Naive thymus-derived CD4-positive, alpha-beta T cell (primary cell): ENCODE data around the gene ANK3. TPM values are rescaled to one million over a fixed set of nuclear protein-coding genes. Genes with fewer than 3 reads are reported as not detected.

Experiments used
- ATAC-seq: fragments of 150-1000 bp; cut with Tn5 transposase; 2 replicates; pipeline ENCODE4 v1.10.0; 2021; ENCODE audit warnings: mild to moderate bottlenecking, moderate library complexity
- CTCF ChIA-PET: fragments of 350-600 bp; sonication (Branson Sonifier 250); formaldehyde crosslinking; loops from one replicate; lab custom pipeline; 2021; ENCODE audit warnings: antibody characterized with exemption; lab: Charles Lee
- POLR2A ChIA-PET: fragments of 350-600 bp; sonication (Branson Sonifier 250); formaldehyde crosslinking; loops from one replicate; lab custom pipeline; 2021; ENCODE audit warnings: antibody characterized with exemption, inconsistent platforms; lab: Charles Lee
- DNase-seq, 9 donors: peaks; one replicate each; pipeline versions ENCODE4 v3.0.0 to v3.0.0-alpha.2; 2020 to 2022; ENCODE audit warnings: mixed read lengths in 1 of 9
- H3K27ac ChIP-seq: one replicate; pipeline ENCODE4 v1.7.0; 2013; ENCODE audit warnings: mild to moderate bottlenecking, low read depth, low read length, moderate library complexity
- H3K27me3 ChIP-seq, 2 donors: one replicate each; pipeline ENCODE4 v1.7.0; 2013; ENCODE audit warnings: low read length in 2 of 2, mild to moderate bottlenecking in 2 of 2, moderate library complexity in 2 of 2; ENCODE audit not compliant: control insufficient read depth in 2 of 2, insufficient read depth in 2 of 2
- H3K36me3 ChIP-seq, 3 experiments: 1 replicate in 2 of 3; 2 replicates in 1 of 3; pipeline ENCODE4 v1.7.0; 2013; ENCODE audit warnings: low read length in 3 of 3, mild to moderate bottlenecking in 3 of 3, moderate library complexity in 1 of 3; ENCODE audit not compliant: insufficient read depth in 3 of 3, control insufficient read depth in 2 of 3
- H3K4me1 ChIP-seq, 2 donors: one replicate each; pipeline ENCODE4 v1.7.0; 2013; ENCODE audit warnings: low read length in 2 of 2, mild to moderate bottlenecking in 2 of 2, moderate library complexity in 1 of 2; ENCODE audit not compliant: control insufficient read depth in 2 of 2, insufficient read depth in 2 of 2
- H3K4me3 ChIP-seq: 2 replicates; pipeline ENCODE4 v1.7.0; 2013; ENCODE audit warnings: mild to moderate bottlenecking, low read length
- H3K9me3 ChIP-seq, 3 experiments: 1 replicate in 2 of 3; 2 replicates in 1 of 3; pipeline ENCODE4 v1.7.0; 2013; ENCODE audit warnings: low read length in 3 of 3; ENCODE audit not compliant: control insufficient read depth in 2 of 3
- H3K27ac Mint-ChIP-seq, 9 donors: one replicate each; pipeline ENCODE4 v1.8.0; 2020 to 2022; ENCODE audit warnings: mixed read lengths in 9 of 9, mild to moderate bottlenecking in 8 of 9, moderate library complexity in 5 of 9, inconsistent platforms in 2 of 9
- H3K27me3 Mint-ChIP-seq, 5 donors: one replicate each; pipeline ENCODE4 v1.8.0; 2021 to 2022; ENCODE audit warnings: mixed read lengths in 5 of 5, mild to moderate bottlenecking in 1 of 5
- H3K36me3 Mint-ChIP-seq, 5 donors: one replicate each; pipeline ENCODE4 v1.8.0; 2020 to 2022; ENCODE audit warnings: mixed read lengths in 5 of 5, mild to moderate bottlenecking in 3 of 5, inconsistent platforms in 1 of 5
- H3K4me1 Mint-ChIP-seq, 7 donors: one replicate each; pipeline ENCODE4 v1.8.0; 2020 to 2022; ENCODE audit warnings: mixed read lengths in 7 of 7, mild to moderate bottlenecking in 3 of 7, inconsistent platforms in 1 of 7
- H3K4me3 Mint-ChIP-seq, 10 donors: one replicate each; pipeline ENCODE4 v1.8.0; 2020 to 2022; ENCODE audit warnings: mild to moderate bottlenecking in 10 of 10, mixed read lengths in 10 of 10, moderate library complexity in 6 of 10, inconsistent platforms in 2 of 10
- H3K9me3 Mint-ChIP-seq, 11 donors: one replicate each; pipeline ENCODE4 v1.8.0; 2020 to 2022; ENCODE audit warnings: mixed read lengths in 11 of 11, mild to moderate bottlenecking in 4 of 11, inconsistent platforms in 1 of 11, moderate library complexity in 1 of 11
- intact Hi-C, 2 donors: fragments of 100-400 bp; cut with micrococcal nuclease; formaldehyde crosslinking; loops; one replicate each; pipeline ENCODE4 v1.15.1; 2023
- polyA plus RNA-seq, 2 donors: library from polyadenylated mRNA; unstranded; fragments of 300-500 nt; fragmentation: Illumina TruSeq; gene quantifications; one replicate each; pipeline ENCODE4 v1.2.3, GENCODE V29; 2021
- total RNA-seq, 6 experiments: library from RNA in 5 of 6; stranded (reverse) in 5 of 6; gene quantifications; 1 replicate in 5 of 6; 2 replicates in 1 of 6; pipeline ENCODE4 v1.2.3 and lab custom pipeline; 2021 to 2026

The ANK3 gene
- total and polyA plus RNA-seq, 7 experiments from 2014 or later, result 23.9 to 72.9 (median 61.4) TPM

- no peak overlapping the region for H3K27ac Mint-ChIP-seq
- Histone ChIP-seq H3K4me3 (no peak overlapping the region), H3K27me3 (no peaks in the 10 kb centered on the region), H3K9me3 (no peaks in the 10 kb centered on the region), H3K27ac (no peak overlapping the region), H3K36me3 (peaks cover 0 to 38% (median 4%) of the 10 kb centered on the region in 3 experiments), H3K4me1 (no peaks in the 10 kb centered on the region)
- no peak overlapping the region for H3K4me3 Mint-ChIP-seq
- H3K36me3 Mint-ChIP-seq, result peaks cover 6 to 64% (median 33%) of the 10 kb centered on the region in 5 donors
- ATAC-seq (no peak), DNase-seq (no peak)
- H3K4me1 Mint-ChIP-seq, result peaks cover 0 to 6% (median 0%) of the 10 kb centered on the region in 7 donors
- intact Hi-C loops, result no loop called here
- POLR2A ChIA-PET, result no interaction called here
- H3K27me3 Mint-ChIP-seq, result no peaks in the 10 kb centered on the region
- no peaks in the 10 kb centered on the region for H3K9me3 Mint-ChIP-seq
- CTCF ChIA-PET, result interaction anchor here (0.7 kb wide), 1 partner anchor 217 kb away, joined by 3 read pairs; no protein-coding TSS in a partner anchor
These were observed 306.8 kb downstream of the ANK3 start for GRCh38 chr10:60082744-60083344.

- Histone ChIP-seq H3K9me3 (no peaks in the 10 kb centered on the region), H3K27me3 (no peaks in the 10 kb centered on the region), H3K4me3 (no peak overlapping the region), H3K27ac (no peak overlapping the region), H3K36me3 (peaks cover 0 to 36% (median 4%) of the 10 kb centered on the region in 3 experiments), H3K4me1 (no peaks in the 10 kb centered on the region)
- H3K4me3 Mint-ChIP-seq, result no peak overlapping the region
- H3K36me3 Mint-ChIP-seq, result peaks cover 6 to 63% (median 36%) of the 10 kb centered on the region in 5 donors
- H3K9me3 Mint-ChIP-seq, result no peaks in the 10 kb centered on the region
- no peaks in the 10 kb centered on the region for H3K27me3 Mint-ChIP-seq
- CTCF ChIA-PET, result interaction anchor here (0.7 kb wide), 1 partner anchor 217 kb away, joined by 3 read pairs; no protein-coding TSS in a partner anchor
- POLR2A ChIA-PET, result no interaction called here
- H3K27ac Mint-ChIP-seq, result no peak overlapping the region
- no peak for ATAC-seq
- no peak for DNase-seq
- peaks cover 0 to 6% (median 0%) of the 10 kb centered on the region in 7 donors for H3K4me1 Mint-ChIP-seq
- intact Hi-C loops, result no loop called here
These were observed 307.3 kb downstream of the ANK3 start for GRCh38 chr10:60082341-60082740.

GRCh38 chr10:60073781-60074656 lies 315.7 kb downstream of the ANK3 start:
- intact Hi-C loops, result no loop called here
- H3K4me1 Mint-ChIP-seq, result peaks cover 0 to 2% (median 0%) of the 10 kb centered on the region in 7 donors

GRCh38 chr10:60073397-60073780 lies 316.3 kb downstream of the ANK3 start:
- intact Hi-C loops, result no loop called here
- Mint-ChIP-seq H3K27ac (no peak overlapping the region), H3K9me3 (no peaks in the 10 kb centered on the region), H3K4me3 (no peak overlapping the region), H3K4me1 (peaks cover 0 to 2% (median 0%) of the 10 kb centered on the region in 7 donors), H3K36me3 (peaks cover 26 to 91% (median 72%) of the 10 kb centered on the region in 5 donors), H3K27me3 (no peaks in the 10 kb centered on the region)
- no peak for DNase-seq
- H3K9me3 ChIP-seq, result no peaks in the 10 kb centered on the region
- H3K4me1 ChIP-seq, result no peaks in the 10 kb centered on the region
- CTCF ChIA-PET, result interaction anchor here (1.5 kb wide), 1 partner anchor 27 kb away, joined by 3 read pairs; no protein-coding TSS in a partner anchor
- ATAC-seq, result no peak
- peaks cover 0 to 21% (median 5%) of the 10 kb centered on the region in 3 experiments for H3K36me3 ChIP-seq
- POLR2A ChIA-PET, result no interaction called here
- H3K27ac ChIP-seq, result no peak overlapping the region
- H3K4me3 ChIP-seq, result no peak overlapping the region
- H3K27me3 ChIP-seq, result no peaks in the 10 kb centered on the region

More at GRCh38 chr10:60073781-60074656, 315.7 kb downstream of the ANK3 start:
- CTCF ChIA-PET, result interaction anchor here (1.5 kb wide), 1 partner anchor 26 kb away, joined by 3 read pairs; no protein-coding TSS in a partner anchor
- DNase-seq (no peak), ATAC-seq (no peak)
- Mint-ChIP-seq H3K27me3 (no peaks in the 10 kb centered on the region), H3K9me3 (no peaks in the 10 kb centered on the region), H3K27ac (no peak overlapping the region), H3K4me3 (no peak overlapping the region), H3K36me3 (peaks cover 26 to 91% (median 69%) of the 10 kb centered on the region in 5 donors)
- Histone ChIP-seq H3K9me3 (no peaks in the 10 kb centered on the region), H3K4me3 (no peak overlapping the region), H3K4me1 (no peaks in the 10 kb centered on the region), H3K27ac (no peak overlapping the region), H3K27me3 (no peaks in the 10 kb centered on the region), H3K36me3 (peaks cover 0 to 21% (median 5%) of the 10 kb centered on the region in 3 experiments)
- POLR2A ChIA-PET, result no interaction called here

GRCh38 chr10:60069311-60069710 lies 320.4 kb downstream of the ANK3 start:
- ATAC-seq, result no peak

GRCh38 chr10:60050366-60050765 lies 339.3 kb downstream of the ANK3 start:
- Mint-ChIP-seq H3K4me1 (peaks cover 0 to 1% (median 0%) of the 10 kb centered on the region in 7 donors), H3K4me3 (no peak overlapping the region), H3K27ac (no peak overlapping the region), H3K27me3 (no peaks in the 10 kb centered on the region), H3K36me3 (peaks cover 0 to 40% (median 4%) of the 10 kb centered on the region in 5 donors), H3K9me3 (peaks cover 0 to 2% (median 0%) of the 10 kb centered on the region in 11 donors)
- no peak overlapping the region for H3K27ac ChIP-seq
- DNase-seq, result no peak
- H3K9me3 ChIP-seq, result no peaks in the 10 kb centered on the region
- no peaks in the 10 kb centered on the region for H3K4me1 ChIP-seq
- ATAC-seq, result no peak
- ChIA-PET CTCF (interaction anchor here (0.6 to 1.2 kb wide), 2 partner anchors 29 to 424 kb away, joined by 3 to 5 read pairs; no protein-coding TSS in a partner anchor), POLR2A (no interaction called here)
- H3K27me3 ChIP-seq, result no peaks in the 10 kb centered on the region
- intact Hi-C loops, result no loop called here
- H3K4me3 ChIP-seq, result no peak overlapping the region
- H3K36me3 ChIP-seq, result peaks cover 0 to 3% (median 0%) of the 10 kb centered on the region in 3 experiments

More at GRCh38 chr10:60069311-60069710, 320.4 kb downstream of the ANK3 start:
- Histone ChIP-seq H3K9me3 (no peaks in the 10 kb centered on the region), H3K4me1 (no peaks in the 10 kb centered on the region), H3K27ac (no peak overlapping the region), H3K4me3 (no peak overlapping the region), H3K36me3 (peaks cover 0 to 11% (median 0%) of the 10 kb centered on the region in 3 experiments), H3K27me3 (no peaks in the 10 kb centered on the region)
- Mint-ChIP-seq H3K27me3 (no peaks in the 10 kb centered on the region), H3K4me1 (peaks cover 0 to 2% (median 0%) of the 10 kb centered on the region in 7 donors), H3K27ac (no peak overlapping the region), H3K36me3 (peaks cover 9 to 68% (median 48%) of the 10 kb centered on the region in 5 donors), H3K4me3 (no peak overlapping the region), H3K9me3 (no peaks in the 10 kb centered on the region)
- CTCF ChIA-PET, result no interaction called here
- DNase-seq, result no peak
- intact Hi-C loops, result no loop called here
- POLR2A ChIA-PET, result no interaction called here
